Stimulated activated naive CD8-positive, alpha-beta T cell treated with anti-CD3 and anti-CD28 coated beads, Interleukin-15, Interleukin-2, amounts not matched to agents 100 ng/mL and 50 ng/mL, for 24 hours (primary cell): ENCODE measurements around the gene RBBP6.

Experiments
- H3K27ac Mint-ChIP-seq: one replicate; pipeline ENCODE4 v1.8.0; 2021; ENCODE audit warnings: mild to moderate bottlenecking, mixed read lengths
- H3K27me3 Mint-ChIP-seq: one replicate; pipeline ENCODE4 v1.8.0; 2021; ENCODE audit warnings: mixed read lengths
- H3K36me3 Mint-ChIP-seq: one replicate; pipeline ENCODE4 v1.8.0; 2021; ENCODE audit warnings: low read depth, mixed read lengths
- H3K4me1 Mint-ChIP-seq: one replicate; pipeline ENCODE4 v1.8.0; 2021; ENCODE audit warnings: low read depth, mixed read lengths
- H3K4me3 Mint-ChIP-seq: one replicate; pipeline ENCODE4 v1.8.0; 2021; ENCODE audit warnings: mild to moderate bottlenecking, mixed read lengths
- H3K9me3 Mint-ChIP-seq: one replicate; pipeline ENCODE4 v1.8.0; 2021; ENCODE audit warnings: mixed read lengths

The RBBP6 gene

DNA sequence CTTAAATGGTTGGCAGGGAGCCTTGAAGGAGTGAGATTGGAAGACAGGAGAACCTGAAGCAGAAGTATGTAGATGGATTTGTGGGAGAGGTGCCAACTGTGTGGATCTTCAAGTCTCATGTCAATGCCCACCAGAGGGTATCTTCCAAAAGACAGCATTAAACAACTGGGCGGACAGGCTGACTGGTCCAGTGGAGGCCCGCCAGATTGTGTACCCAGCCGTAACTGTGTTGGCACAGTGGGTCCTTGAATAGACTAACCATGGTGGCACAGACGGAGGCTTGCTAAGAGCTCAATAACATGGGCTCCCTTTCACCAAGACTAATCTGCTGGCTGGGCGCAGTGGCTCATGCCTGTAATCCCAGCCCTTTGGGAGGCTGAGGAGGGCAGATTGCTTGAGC lies 24.2 kb upstream of the RBBP6 start:
- Mint-ChIP-seq H3K4me3 (no peak overlapping the region), H3K27ac (no peak overlapping the region), H3K36me3 (no peaks in the 10 kb centered on the region), H3K27me3 (peaks cover 5% of the 10 kb centered on the region), H3K9me3 (no peaks in the 10 kb centered on the region), H3K4me1 (peaks cover 6% of the 10 kb centered on the region)

GRCh38 chr16:24516900-24517669 lies 22.3 kb upstream of the RBBP6 start:
- Mint-ChIP-seq H3K9me3 (no peaks in the 10 kb centered on the region), H3K36me3 (no peaks in the 10 kb centered on the region), H3K4me3 (no peak overlapping the region), H3K27ac (peak overlapping the region; percentile 55), H3K4me1 (peaks cover 6% of the 10 kb centered on the region), H3K27me3 (peaks cover 5% of the 10 kb centered on the region)

DNA sequence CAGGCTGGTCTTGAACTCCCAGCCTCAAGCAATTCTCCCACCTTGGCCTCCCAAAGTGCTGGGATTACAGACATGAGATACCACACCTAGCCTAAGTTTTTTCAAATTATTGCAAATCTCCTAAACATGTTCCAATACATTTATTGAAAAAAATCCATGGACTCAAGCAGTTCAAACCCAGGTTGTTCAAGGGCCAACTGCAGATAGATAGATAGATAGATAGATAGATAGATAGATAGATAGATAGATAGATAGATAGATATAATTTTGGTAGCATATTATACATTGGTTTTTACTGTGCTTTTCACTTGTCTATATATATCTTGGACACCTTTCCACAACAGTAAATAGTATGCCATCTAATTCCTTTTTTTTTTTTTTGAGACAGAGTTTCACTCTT lies 20.9 kb upstream of the RBBP6 start:
- H3K9me3 Mint-ChIP-seq, result no peaks in the 10 kb centered on the region
- H3K27me3 Mint-ChIP-seq, result peaks cover 5% of the 10 kb centered on the region
- no peaks in the 10 kb centered on the region for H3K36me3 Mint-ChIP-seq
- H3K27ac Mint-ChIP-seq, result no peak overlapping the region
- H3K4me1 Mint-ChIP-seq, result peaks cover 6% of the 10 kb centered on the region
- H3K4me3 Mint-ChIP-seq, result no peak overlapping the region

- Mint-ChIP-seq H3K4me3 (no peak overlapping the region), H3K4me1 (peaks cover 6% of the 10 kb centered on the region), H3K27ac (no peak overlapping the region), H3K36me3 (no peaks in the 10 kb centered on the region), H3K9me3 (no peaks in the 10 kb centered on the region), H3K27me3 (peaks cover 9% of the 10 kb centered on the region)
Measured at GRCh38 chr16:24520983-24521382, 18.4 kb upstream of the RBBP6 start.

DNA sequence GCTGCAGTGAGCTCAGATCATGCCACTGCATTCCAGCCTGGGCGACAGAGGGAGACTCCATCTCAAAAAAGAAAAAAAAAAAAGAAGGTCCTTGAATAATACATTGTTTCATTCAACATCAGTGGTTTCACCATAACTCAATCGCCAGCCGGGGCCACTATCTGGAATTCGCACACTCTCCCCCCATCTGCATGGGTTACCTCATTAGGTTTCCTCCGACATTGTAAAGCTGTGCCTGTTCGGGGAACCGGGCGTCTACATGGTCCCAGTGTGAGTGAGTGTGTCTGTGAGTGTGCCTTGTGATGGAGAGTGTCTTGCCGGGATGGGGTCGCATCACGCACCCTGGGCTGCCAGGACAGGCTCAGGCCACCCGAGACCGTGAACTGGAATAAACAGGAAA lies 16.6 kb upstream of the RBBP6 start:
- Mint-ChIP-seq H3K4me3 (no peak overlapping the region), H3K9me3 (no peaks in the 10 kb centered on the region), H3K27me3 (peaks cover 4% of the 10 kb centered on the region), H3K36me3 (no peaks in the 10 kb centered on the region), H3K4me1 (no peaks in the 10 kb centered on the region), H3K27ac (no peak overlapping the region)

DNA sequence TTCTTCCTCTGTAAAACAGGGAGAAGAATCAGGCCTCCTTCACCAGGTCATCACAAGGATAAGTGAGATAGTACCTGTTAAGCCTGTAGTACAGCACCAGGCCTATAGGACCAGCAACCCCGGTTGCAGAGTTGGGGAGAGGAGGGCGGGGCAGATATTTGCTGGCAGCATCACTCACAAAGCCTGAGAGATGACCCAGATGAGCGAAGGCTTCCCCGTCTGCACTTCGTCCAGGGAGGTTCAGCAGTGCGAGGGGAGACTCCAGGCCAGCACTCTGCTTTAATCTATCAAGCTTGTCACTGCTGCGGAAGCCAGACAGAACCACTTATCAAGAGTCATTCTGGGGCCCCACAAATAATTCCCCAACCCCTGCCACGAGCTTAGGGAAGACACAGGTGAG lies 15.8 kb upstream of the RBBP6 start:
- peaks cover 4% of the 10 kb centered on the region for H3K27me3 Mint-ChIP-seq
- H3K4me3 Mint-ChIP-seq, result no peak overlapping the region
- no peak overlapping the region for H3K27ac Mint-ChIP-seq
- no peaks in the 10 kb centered on the region for H3K9me3 Mint-ChIP-seq
- H3K4me1 Mint-ChIP-seq, result no peaks in the 10 kb centered on the region
- H3K36me3 Mint-ChIP-seq, result no peaks in the 10 kb centered on the region

- no peaks in the 10 kb centered on the region for H3K36me3 Mint-ChIP-seq
- H3K9me3 Mint-ChIP-seq, result no peaks in the 10 kb centered on the region
- no peak overlapping the region for H3K4me3 Mint-ChIP-seq
- peaks cover 4% of the 10 kb centered on the region for H3K27me3 Mint-ChIP-seq
- H3K27ac Mint-ChIP-seq, result no peak overlapping the region
- H3K4me1 Mint-ChIP-seq, result no peaks in the 10 kb centered on the region
Measured at GRCh38 chr16:24524855-24525677, 14.3 kb upstream of the RBBP6 start.

DNA sequence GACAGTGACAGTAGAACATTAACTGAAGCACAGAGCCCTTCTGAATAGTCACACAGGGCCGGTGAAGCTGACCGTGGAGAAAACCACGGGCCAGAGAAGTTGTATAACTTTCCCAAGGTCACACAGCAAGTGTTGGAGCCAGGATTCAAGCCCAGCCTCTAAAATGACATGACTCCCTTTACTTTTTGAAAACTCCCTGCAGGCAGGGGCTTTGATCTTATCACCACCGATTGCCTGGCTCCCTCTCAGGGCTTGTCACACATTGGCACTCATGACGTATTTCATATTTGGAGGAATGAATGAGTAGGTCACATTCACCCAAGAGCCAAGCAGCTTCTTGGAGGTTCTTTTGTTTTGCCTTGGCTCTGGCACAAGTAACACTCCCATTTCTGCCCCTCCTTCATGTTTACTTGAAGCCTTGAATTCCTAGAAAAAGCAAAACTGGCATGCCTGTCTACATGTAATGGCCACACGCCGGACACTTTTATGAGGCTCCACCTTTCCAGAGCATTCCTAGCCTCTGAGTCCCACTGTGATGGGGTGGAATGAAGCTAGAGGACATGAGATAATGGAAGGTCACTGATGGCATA lies 13.3 kb upstream of the RBBP6 start:
- Mint-ChIP-seq H3K27me3 (peaks cover 4% of the 10 kb centered on the region), H3K4me3 (no peak overlapping the region), H3K9me3 (no peaks in the 10 kb centered on the region), H3K4me1 (no peaks in the 10 kb centered on the region), H3K27ac (no peak overlapping the region), H3K36me3 (no peaks in the 10 kb centered on the region)

DNA sequence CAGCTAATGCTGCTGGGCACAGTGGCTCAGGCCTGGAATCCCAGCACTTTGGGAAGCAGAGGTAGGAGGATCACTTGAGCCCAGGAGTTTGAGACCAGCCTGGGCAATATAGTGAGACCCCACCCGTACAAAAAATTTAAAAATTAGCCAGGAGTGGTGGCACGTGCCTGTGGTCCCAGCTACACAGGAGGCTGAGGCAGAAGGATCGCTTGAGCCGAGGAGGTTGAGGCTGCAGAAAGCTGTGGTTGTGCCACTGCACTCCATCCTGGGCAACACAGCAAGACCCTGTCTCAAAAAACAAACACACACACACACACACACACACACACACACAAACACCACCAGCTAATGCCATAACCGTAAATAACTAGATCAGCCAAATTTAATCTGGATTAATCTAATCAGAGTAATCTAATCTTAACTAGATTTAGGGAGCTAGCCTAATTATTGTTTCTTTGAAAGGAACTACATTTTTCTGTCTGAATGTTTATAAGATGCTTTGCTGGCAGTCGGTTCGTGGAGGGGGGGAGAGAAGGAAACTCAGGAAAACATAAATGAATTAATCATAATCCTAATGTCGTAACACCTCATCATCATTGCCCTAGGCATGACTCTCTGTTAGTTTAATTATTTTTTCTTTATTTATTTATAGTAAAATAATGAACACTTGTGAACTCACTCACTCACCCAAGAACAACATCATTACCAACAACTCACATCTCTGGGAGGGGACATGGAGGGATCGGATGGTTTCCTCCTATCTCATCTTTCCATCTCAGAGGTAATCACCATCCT lies 12.5 kb upstream of the RBBP6 start:
- Mint-ChIP-seq H3K27ac (no peak overlapping the region), H3K27me3 (peaks cover 4% of the 10 kb centered on the region), H3K4me1 (no peaks in the 10 kb centered on the region), H3K4me3 (no peak overlapping the region), H3K36me3 (no peaks in the 10 kb centered on the region), H3K9me3 (no peaks in the 10 kb centered on the region)

DNA sequence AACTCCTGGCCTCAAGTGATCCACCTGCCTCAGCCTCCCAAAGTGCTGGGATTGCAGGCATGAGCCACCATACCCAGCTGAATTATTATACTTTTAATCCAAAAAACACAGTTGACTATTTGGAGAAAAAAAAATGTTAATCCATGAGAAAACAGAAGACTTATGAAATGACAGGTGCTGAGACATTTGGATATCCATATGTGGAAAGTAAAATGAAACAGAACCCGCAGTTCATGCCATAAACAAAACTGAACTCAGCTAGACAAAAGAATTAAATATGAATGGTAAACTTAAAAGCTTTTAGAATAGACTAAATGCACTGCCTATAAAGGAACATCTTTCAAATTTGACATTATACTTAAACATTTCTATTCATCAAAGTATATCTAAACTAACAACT lies 8.2 kb upstream of the RBBP6 start:
- no peak overlapping the region for H3K27ac Mint-ChIP-seq
- no peaks in the 10 kb centered on the region for H3K36me3 Mint-ChIP-seq
- H3K27me3 Mint-ChIP-seq, result no peaks in the 10 kb centered on the region
- no peaks in the 10 kb centered on the region for H3K9me3 Mint-ChIP-seq
- H3K4me1 Mint-ChIP-seq, result no peaks in the 10 kb centered on the region
- no peak overlapping the region for H3K4me3 Mint-ChIP-seq

GRCh38 chr16:24534620-24535019 lies 4.7 kb upstream of the RBBP6 start:
- Mint-ChIP-seq H3K27ac (no peak overlapping the region), H3K4me3 (no peak overlapping the region), H3K27me3 (no peaks in the 10 kb centered on the region), H3K4me1 (peaks cover 10% of the 10 kb centered on the region), H3K36me3 (peaks cover 3% of the 10 kb centered on the region), H3K9me3 (no peaks in the 10 kb centered on the region)

- H3K27ac Mint-ChIP-seq, result no peak overlapping the region
Measured at GRCh38 chr16:24535827-24536226, 3.5 kb upstream of the RBBP6 start.

DNA sequence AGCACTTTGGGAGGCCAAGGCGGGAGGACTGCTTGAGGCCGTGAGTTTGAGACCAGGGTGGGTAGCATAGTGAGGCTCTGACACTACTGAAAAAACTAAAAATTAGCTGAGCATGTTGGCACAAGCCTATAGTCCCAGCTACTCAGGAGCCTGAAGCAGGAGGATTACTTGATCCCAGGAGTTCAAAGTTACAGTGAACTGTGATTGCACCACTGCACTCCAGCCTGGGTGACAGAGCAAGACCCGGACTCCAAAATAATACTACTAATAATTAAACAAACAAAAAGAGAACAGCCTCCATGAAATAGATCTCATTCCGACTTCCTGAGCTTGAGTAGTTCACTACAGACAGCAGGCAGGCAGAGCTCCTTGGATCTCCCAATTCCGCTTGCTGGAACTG lies 2.7 kb upstream of the RBBP6 start:
- Mint-ChIP-seq H3K4me1 (peaks cover 14% of the 10 kb centered on the region), H3K36me3 (peaks cover 16% of the 10 kb centered on the region), H3K9me3 (no peaks in the 10 kb centered on the region), H3K4me3 (no peak overlapping the region), H3K27me3 (no peaks in the 10 kb centered on the region), H3K27ac (no peak overlapping the region)

More at GRCh38 chr16:24535827-24536226, 3.5 kb upstream of the RBBP6 start:
- H3K4me1 Mint-ChIP-seq, result peaks cover 10% of the 10 kb centered on the region
- H3K36me3 Mint-ChIP-seq, result peaks cover 8% of the 10 kb centered on the region
- H3K9me3 Mint-ChIP-seq, result no peaks in the 10 kb centered on the region
- no peak overlapping the region for H3K4me3 Mint-ChIP-seq
- no peaks in the 10 kb centered on the region for H3K27me3 Mint-ChIP-seq

DNA sequence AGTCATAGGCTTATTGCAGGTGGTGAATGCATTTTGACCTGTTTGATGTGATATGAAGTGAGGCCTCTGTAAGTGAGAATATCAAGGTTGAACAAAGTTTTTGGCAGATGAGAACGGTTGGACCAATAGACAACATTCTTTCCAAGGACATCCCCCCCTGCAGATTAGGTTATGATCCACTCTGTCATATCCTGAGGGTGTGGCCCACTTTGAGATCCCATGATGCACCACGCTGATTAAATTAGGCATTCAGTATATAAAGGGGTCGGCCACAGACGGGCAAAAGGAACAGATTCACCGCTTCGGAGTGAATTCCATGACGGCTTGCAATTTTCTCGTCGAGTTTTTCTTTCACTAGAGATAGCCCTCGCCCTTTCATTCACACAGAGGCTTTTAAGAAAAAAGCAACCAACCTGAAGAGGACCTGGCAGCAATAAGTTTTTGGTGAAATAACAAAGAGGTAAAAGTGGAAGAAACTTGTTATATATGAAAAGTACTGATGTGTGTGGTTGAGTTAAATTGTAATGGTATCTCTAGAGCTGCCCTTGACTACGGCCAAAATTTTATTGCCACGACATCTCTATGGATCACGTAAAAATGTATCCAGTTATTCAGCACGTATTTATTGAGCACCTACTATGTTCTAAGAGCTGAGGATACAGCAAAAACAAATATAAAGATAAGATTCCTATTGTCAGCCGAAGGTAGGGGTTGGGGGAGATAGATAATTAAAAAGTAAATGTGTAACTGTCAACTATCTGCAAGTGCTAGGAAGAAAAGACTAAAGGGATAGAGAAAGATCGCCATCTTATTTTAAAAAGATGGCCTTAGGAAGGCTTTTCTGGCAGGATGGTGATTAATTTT lies 1.7 kb upstream of the RBBP6 start:
- H3K4me1 Mint-ChIP-seq, result peaks cover 25% of the 10 kb centered on the region
- peak overlapping the region; percentile 14 for H3K4me3 Mint-ChIP-seq
- peaks cover 25% of the 10 kb centered on the region for H3K36me3 Mint-ChIP-seq
- no peaks in the 10 kb centered on the region for H3K9me3 Mint-ChIP-seq
- H3K27me3 Mint-ChIP-seq, result no peaks in the 10 kb centered on the region
- H3K27ac Mint-ChIP-seq, result peak overlapping the region; percentile 9
